ENCODE results near the gene DNAJB8. TPM values are rescaled to one million over a fixed set of nuclear protein-coding genes. Genes with fewer than 3 reads are reported as not detected.

Gene DNAJB8
- total RNA-seq, 1 experiment from 2014 or later: not detected

GRCh38 chr3:128515967-128516366 is 49.3 kb upstream of the DNAJB8 start:
- no peak overlapping the region for H3K27ac Mint-ChIP-seq

More at GRCh38 chr3:128515967-128516366, 49.3 kb upstream of the DNAJB8 start:
- H3K79me2 ChIP-seq (ENCODE audit: insufficient read depth, low read length): no peaks in the 10 kb centered on the region
- H3K4me1 Mint-ChIP-seq: no peaks in the 10 kb centered on the region
- peaks cover 27% of the 10 kb centered on the region for H3K27me3 Mint-ChIP-seq (ENCODE audit: low read depth)
- no peaks in the 10 kb centered on the region for H3K4me1 ChIP-seq (ENCODE audit: insufficient read depth, low read length)
- no peak overlapping the region for H3K9ac ChIP-seq (ENCODE audit: extremely low read depth, insufficient read length, low read length)
- H3T11ph ChIP-seq (ENCODE audit: low read length): no peak overlapping the region
- no peak overlapping the region for H3K23ac ChIP-seq (ENCODE audit: insufficient read length, low read depth, low read length)
- no peak overlapping the region for H2BK5ac ChIP-seq (ENCODE audit: insufficient read length, low read length)
- H4K20me1 ChIP-seq (ENCODE audit: control insufficient read depth, insufficient read depth, insufficient read length): no peaks in the 10 kb centered on the region
- H3K23me2 ChIP-seq (ENCODE audit: insufficient read length, low read depth, low read length, poor library complexity, severe bottlenecking): no peaks in the 10 kb centered on the region
- no peak overlapping the region for H3K56ac ChIP-seq (ENCODE audit: insufficient read length, low read depth, low read length)
- H4K8ac ChIP-seq (replicated peaks; ENCODE audit: insufficient read length, low read depth, low read length): no peak overlapping the region
- no peaks in the 10 kb centered on the region for H3K27me3 ChIP-seq (ENCODE audit: insufficient read depth, low read length)
- peaks cover 10 to 12% of the 10 kb centered on the region in 2 experiments; a peak in 4 of 5 replicates for H3K9me3 Mint-ChIP-seq
- H3K14ac ChIP-seq (ENCODE audit: insufficient read depth, low read length): no peak overlapping the region
- H3K9me3 ChIP-seq (ENCODE audit: control insufficient read depth, low read depth, low read length): no peaks in the 10 kb centered on the region
- H3K27ac ChIP-seq (ENCODE audit: insufficient read length, low read depth, low read length): no peak overlapping the region
- H2BK120ac ChIP-seq (ENCODE audit: low read depth, low read length, poor library complexity, severe bottlenecking): no peak overlapping the region
- H2BK20ac ChIP-seq (ENCODE audit: low read depth, low read length, poor library complexity, severe bottlenecking): no peak overlapping the region
- no peak for DNase-seq
- H4K5ac ChIP-seq (ENCODE audit: insufficient read length, low read depth, low read length): no peak overlapping the region
- H4K91ac ChIP-seq (ENCODE audit: insufficient read length, low read depth, low read length): no peak overlapping the region
- TF ChIP-seq, protein P1, sequence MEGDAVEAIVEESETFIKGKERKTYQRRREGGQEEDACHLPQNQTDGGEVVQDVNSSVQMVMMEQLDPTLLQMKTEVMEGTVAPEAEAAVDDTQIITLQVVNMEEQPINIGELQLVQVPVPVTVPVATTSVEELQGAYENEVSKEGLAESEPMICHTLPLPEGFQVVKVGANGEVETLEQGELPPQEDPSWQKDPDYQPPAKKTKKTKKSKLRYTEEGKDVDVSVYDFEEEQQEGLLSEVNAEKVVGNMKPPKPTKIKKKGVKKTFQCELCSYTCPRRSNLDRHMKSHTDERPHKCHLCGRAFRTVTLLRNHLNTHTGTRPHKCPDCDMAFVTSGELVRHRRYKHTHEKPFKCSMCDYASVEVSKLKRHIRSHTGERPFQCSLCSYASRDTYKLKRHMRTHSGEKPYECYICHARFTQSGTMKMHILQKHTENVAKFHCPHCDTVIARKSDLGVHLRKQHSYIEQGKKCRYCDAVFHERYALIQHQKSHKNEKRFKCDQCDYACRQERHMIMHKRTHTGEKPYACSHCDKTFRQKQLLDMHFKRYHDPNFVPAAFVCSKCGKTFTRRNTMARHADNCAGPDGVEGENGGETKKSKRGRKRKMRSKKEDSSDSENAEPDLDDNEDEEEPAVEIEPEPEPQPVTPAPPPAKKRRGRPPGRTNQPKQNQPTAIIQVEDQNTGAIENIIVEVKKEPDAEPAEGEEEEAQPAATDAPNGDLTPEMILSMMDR (conservative IDR thresholded peaks at IDR 0.05): no peak
- H3K4me2 ChIP-seq (ENCODE audit: insufficient read depth, insufficient read length, low read length): no peak overlapping the region
- H3K18ac ChIP-seq (ENCODE audit: insufficient read length, low read depth, low read length): no peak overlapping the region
- H2BK12ac ChIP-seq (ENCODE audit: insufficient read length, low read depth, low read length): no peak overlapping the region
- H3K4ac ChIP-seq (ENCODE audit: low read depth, low read length): no peak overlapping the region
- H2AFZ ChIP-seq (ENCODE audit: low read length): no peak overlapping the region
- WGBS (ENCODE audit: extremely low coverage, insufficient read length, low lambda C conversion rate): no CpG with 5 or more reads among the region's 1 CpG
- H2AK5ac ChIP-seq (ENCODE audit: insufficient read length, low read length): no peak overlapping the region
- H3K4me3 Mint-ChIP-seq: no peak overlapping the region
- no peaks in the 10 kb centered on the region for H3K36me3 Mint-ChIP-seq (ENCODE audit: insufficient read depth in 1 of 3, low read depth in 3 of 3)
- no peak overlapping the region for H2BK15ac ChIP-seq (ENCODE audit: low read depth, low read length)
- no peaks in the 10 kb centered on the region for H3K79me1 ChIP-seq (ENCODE audit: insufficient read depth, low read depth, low read length, poor library complexity, severe bottlenecking)

Data from H9 (cell line).